Epithelial cell of prostate (primary cell): ENCODE results near the gene KCNG1.
"Not testable (repeated sequence)": the region's sequence is repeated elsewhere in the genome, so short reads cannot be mapped to it uniquely, and the experiment has no call there.

ENCODE experiments used
- DNase-seq: peaks from one replicate; pipeline ENCODE4 v3.0.0-alpha.2; 2011; ENCODE audit warnings: low read depth, low spot score
- H3K27ac ChIP-seq: fragments of 450-650 bp; 2 replicates; pipeline ENCODE4 v1.5.1; 2017; ENCODE audit warnings: mild to moderate bottlenecking

KCNG1 gene

GRCh38 chr20:50992733-50993457, 30.0 kb downstream of the KCNG1 start:
- peak overlapping the region; percentile 79 for H3K27ac ChIP-seq
- peak; percentile 52 for DNase-seq

DNA sequence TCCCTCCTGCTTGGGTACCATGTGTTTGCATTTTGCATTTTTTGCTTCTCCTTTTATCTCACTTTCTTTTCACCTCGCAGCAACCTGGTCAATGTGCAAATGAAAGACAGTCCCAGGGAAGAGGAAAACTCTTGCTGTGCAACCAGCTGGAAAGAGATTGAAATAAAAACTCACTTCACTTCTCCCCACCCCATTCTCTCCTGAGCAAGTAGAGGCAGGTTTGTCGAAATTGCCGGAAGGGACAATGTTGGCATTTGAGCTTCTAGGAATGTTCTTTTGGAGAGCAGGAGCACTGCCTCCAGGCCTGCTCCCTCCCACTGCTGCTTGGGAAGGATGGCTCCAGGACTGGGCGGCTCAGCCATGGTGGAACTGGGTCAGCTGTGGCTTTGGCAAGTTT, 30.6 kb downstream of the KCNG1 start:
- H3K27ac ChIP-seq = peak overlapping the region; percentile 79
- peak; percentile 37 for DNase-seq

DNA sequence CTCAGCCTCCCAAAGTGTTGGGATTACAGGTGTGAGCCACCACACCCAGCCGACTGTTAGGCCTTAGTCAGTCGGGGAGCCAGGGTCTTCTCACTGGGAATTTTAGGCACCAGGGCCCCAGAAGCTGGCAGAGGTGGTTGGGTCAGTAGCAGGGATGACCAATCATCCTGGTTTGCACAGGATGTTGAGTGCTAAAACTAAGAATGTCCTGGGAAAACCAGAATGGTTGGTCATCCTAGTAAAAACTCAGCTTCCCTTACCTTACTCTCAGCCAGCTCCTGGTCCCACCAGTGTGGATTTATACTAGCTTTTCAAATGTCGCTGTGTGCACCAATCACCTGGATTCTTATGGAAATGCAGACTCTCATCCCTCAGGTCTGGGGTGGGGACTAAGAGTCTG, 31.8 kb downstream of the KCNG1 start:
- H3K27ac ChIP-seq = peak overlapping the region; percentile 79
- DNase-seq = no peak

- no peak overlapping the region for H3K27ac ChIP-seq
- peak; percentile 27 for DNase-seq
These were observed 35.3 kb downstream of the KCNG1 start for GRCh38 chr20:50987493-50988210.

- H3K27ac ChIP-seq = no peak overlapping the region
- no peak for DNase-seq
These were observed 39.6 kb downstream of the KCNG1 start for GRCh38 chr20:50983321-50983720.

- DNase-seq = peak; percentile 72
- H3K27ac ChIP-seq = peak overlapping the region; percentile 29
These were observed 40.5 kb downstream of the KCNG1 start for GRCh38 chr20:50982363-50982762.

DNA sequence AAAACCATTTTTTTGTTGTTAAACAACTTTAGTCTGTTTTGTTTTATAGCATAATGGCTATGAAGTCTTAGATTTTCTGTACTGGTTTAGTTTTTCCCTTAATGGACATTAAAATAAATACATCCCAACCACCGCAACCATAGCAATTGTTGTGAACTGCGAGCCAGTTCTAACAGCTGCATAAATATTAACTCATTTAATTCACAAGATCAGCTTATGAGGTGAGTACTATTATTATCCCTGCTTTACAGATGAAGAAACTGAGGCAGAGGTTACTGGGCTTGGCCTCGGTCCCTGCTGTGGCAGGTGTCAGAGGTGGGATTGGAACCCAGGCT, 41.2 kb downstream of the KCNG1 start:
- H3K27ac ChIP-seq = peak overlapping the region; percentile 29
- DNase-seq = no peak

DNA sequence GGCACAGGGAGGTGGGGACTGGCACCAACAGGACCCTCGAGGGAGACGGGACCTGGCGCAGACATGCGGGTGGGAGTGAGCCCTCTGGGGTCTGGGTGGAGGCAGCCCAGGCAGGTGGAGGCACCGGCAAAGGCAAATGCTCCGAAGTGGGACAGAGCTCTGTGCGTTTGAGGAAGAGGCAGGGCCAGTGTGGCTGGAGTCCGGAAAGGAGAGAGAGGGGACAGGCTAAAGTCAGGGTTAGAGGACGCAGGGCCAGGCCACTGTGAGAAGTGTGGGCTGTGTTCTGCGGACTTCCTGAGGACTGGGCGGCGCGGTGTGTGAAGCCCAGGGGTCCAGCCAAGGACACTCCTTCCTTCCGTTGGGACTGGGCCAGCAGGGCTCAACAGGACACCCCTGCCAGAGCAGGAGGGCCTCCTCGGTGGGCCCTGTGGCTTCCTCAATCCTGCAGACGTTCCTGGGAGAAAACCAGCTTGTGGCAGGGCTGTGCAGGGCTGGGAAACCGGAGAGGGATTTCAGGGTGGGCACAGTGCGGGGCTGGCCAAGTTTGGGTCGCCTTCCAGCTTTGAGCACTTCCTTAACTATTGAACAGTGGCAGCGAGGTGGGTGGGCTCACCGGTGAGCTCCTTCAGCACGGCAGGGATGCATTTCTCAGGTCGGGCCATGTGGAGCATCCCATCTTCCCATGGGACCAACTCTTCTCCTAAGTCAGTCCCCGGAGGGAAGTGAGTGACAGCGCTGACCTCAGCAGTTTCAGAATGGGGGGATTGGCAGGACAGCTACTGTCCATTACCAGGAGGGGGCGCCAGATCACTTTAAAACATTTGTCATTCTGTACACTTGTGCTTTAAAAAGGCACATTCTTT, 41.8 kb downstream of the KCNG1 start:
- DNase-seq = no peak
- H3K27ac ChIP-seq = peak overlapping the region; percentile 75

GRCh38 chr20:50980071-50980681, 42.7 kb downstream of the KCNG1 start:
- peak; percentile 97 for DNase-seq
- peak overlapping the region; percentile 75 for H3K27ac ChIP-seq

DNA sequence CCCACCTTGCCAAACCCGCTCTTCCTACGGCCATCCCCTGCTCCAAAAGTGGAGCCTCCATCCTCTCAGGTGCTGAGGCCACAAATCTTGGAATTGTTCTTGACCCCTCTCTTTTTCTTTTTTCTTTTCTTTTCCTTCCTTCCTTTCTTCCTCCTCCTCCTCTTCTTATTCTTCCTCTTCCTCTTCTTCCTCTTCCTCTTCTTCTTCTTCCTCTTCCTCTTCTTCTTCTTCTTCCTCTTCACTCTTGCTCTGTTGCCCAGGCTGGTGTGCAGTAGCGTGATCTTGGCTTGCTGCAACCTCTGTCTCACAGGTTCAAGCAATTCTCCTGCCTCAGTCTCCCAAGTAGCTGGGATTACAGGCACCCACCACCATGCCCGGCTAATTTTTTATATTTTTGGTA, 44.4 kb downstream of the KCNG1 start:
- not testable (repeated sequence) for DNase-seq, H3K27ac ChIP-seq

- DNase-seq = no peak
- no peak overlapping the region for H3K27ac ChIP-seq
These were observed 45.6 kb downstream of the KCNG1 start for GRCh38 chr20:50977066-50978021.

DNA sequence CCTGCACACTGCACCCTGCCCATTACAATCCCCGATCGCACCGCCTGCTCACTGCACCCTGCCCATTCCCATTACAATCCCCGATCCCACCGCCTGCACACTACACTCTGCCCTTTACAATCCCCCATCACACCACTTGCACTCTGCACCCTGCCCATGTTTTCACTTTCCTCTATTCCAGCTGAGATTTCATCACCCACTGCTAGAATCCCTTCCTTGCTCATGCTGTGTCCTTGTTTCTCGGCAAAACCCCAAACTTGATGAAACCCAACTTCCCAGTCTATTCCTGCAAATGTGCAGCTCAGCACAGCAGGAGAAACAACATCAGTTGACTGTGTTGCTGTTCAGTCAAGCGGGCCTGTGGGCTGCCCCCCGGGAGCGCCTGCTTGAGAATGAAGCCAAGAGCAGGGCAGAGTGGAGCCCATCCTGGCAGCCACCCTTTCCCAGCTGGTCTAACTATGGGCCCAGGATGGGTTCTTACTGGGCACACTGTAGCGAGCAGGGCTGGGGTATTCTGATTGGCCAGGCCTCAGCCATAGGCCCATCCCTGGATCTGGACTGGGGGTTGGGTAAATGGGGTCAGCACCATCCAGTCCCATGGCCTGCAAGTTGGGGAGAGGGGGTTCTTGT, 47.1 kb downstream of the KCNG1 start:
- H3K27ac ChIP-seq = no peak overlapping the region
- no peak for DNase-seq

GRCh38 chr20:50969912-50970311, 53.0 kb downstream of the KCNG1 start:
- no peak for DNase-seq
- H3K27ac ChIP-seq = no peak overlapping the region

DNA sequence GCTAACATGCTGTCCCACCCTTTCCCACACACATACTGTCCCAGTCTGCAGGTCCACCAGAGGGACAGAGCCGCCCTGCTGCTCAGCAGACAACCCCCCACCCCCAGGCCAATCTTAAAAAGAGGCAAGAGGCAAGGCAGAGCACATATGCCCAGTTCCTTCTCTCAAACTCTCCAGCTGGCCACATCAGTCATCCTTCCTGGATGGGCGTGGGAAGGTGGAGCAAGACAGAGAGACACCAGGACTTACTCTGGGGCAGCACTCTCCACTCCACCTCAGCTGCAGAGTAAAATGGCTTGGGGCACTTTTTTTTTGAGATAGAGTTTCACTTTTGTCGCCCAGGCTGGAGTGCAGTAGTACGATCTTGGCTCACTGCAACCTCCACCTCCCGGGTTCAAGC, 53.5 kb downstream of the KCNG1 start:
- H3K27ac ChIP-seq = no peak overlapping the region
- no peak for DNase-seq

GRCh38 chr20:50968289-50968688, 54.6 kb downstream of the KCNG1 start:
- no peak overlapping the region for H3K27ac ChIP-seq
- DNase-seq = no peak

- H3K27ac ChIP-seq = no peak overlapping the region
- no peak for DNase-seq
These were observed 55.3 kb downstream of the KCNG1 start for GRCh38 chr20:50967586-50967985.

DNA sequence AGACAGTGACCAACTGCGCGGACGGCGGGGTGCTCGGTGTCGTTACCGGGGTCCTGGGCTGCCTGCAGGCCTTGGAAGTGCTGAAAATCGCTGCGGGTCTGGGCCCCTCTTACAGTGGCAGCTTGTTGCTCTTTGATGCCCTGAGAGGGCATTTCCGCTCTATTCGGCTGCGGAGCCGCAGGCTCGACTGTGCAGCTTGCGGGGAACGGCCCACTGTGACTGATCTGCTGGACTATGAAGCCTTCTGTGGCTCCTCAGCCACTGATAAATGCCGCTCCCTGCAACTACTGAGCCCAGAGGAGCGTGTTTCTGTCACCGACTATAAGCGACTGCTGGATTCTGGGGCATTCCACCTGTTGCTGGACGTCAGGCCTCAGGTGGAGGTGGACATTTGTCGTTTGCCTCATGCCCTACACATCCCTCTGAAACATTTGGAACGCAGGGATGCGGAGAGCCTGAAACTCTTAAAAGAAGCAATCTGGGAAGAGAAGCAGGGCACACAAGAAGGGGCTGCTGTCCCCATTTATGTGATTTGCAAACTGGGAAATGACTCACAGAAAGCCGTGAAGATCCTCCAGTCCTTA, 63.3 kb downstream of the KCNG1 start:
- H3K27ac ChIP-seq = peak overlapping the region; percentile 75
- no peak for DNase-seq

DNA sequence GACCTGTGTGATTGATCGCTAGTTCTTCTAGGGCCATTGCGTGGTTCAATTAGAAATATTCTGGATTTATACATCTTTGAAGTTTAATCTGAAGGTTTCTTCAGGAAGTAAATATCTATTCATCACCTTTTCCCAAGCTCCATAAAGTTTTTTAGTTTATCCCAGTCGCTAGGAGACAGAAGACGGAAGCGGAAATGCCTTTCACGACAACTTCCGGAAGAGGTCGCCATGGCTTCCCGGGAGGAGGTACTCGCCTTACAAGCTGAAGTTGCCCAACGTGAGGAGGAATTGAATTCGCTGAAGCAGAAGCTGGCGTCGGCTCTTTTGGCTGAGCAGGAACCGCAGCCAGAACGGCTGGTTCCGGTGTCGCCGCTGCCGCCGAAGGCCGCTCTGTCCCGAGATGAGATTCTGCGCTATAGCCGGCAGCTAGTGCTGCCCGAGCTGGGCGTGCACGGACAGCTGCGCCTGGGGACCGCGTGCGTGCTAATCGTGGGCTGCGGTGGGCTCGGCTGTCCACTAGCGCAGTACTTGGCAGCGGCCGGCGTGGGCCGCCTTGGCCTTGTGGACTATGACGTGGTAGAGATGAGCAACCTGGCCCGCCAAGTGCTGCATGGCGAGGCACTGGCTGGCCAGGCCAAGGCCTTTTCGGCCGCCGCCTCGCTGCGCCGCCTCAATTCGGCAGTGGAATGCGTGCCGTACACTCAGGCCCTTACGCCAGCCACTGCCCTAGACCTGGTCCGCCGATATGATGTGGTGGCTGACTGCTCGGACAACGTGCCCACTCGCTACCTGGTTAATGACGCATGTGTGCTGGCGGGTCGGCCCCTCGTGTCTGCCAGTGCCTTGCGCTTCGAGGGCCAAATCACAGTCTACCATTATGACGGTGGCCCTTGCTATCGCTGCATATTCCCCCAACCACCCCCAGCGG, 64.0 kb downstream of the KCNG1 start, which contains the start of gene MOCS3:
MOCS3 (plus strand) TSS at position 204 of the 928 bp plus-strand sequence; CDS start at position 229, 25 bp downstream.
- peak; percentile 80 for DNase-seq
- H3K27ac ChIP-seq = peak within 1 kb of the TSS; percentile 75
